ENCODE data around the gene TCTA.

- TF ChIP-seq CTCF (IDR thresholded peaks at IDR 0.05; ENCODE audit: low read length) (no peak), EZH2 (IDR thresholded peaks at IDR 0.05; ENCODE audit: borderline replicate concordance, low read length) (no peak)
Observed at GRCh38 chr3:49414753-49415152, 2.5 kb downstream of the TCTA start.
